NCI-H1694 (cell line): ENCODE results near the gene BLID.

Experiments used
- DNase-seq: peaks from one replicate; lab custom pipeline; 2025; lab: John Stamatoyannopoulos, UW

Gene BLID

DNA sequence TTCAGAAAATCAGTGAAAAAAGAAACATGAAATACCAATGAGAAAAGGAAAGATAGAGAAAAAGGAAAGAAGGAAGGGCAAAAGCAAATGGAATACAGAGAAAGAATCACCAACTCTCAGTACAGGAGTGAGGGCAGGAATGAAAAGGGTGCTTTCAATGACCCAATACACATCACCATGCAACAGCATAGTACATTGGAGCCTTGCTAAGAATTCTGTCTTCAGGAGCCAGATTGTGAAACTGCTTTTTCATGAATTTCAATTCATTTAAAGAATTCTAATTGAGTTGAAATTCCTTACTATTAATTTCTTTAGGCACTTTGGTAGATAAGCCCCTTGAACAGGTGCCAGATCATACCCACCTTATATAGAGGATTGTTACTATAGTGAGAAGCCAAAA is 34.9 kb downstream of the BLID start:
- DNase-seq: no peak

DNA sequence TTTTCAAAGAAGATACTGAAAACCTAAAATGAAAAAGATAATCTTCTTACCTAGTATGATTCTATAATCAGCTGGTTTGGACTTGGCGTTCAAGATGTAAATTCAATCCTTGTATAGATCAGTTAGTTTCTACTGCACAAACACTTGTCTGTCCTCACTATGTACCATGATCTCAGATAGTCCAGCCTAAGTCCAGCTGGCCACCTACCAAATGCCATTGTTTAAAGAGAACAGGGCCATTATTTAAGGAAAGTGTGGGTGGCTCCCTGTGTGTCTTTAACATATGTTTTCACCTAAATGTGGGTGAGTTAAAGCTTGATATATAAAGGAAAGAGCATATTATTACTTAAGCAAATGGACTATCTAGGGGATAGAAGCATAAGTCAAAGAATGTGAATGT is 38.6 kb downstream of the BLID start:
- no peak for DNase-seq

DNA sequence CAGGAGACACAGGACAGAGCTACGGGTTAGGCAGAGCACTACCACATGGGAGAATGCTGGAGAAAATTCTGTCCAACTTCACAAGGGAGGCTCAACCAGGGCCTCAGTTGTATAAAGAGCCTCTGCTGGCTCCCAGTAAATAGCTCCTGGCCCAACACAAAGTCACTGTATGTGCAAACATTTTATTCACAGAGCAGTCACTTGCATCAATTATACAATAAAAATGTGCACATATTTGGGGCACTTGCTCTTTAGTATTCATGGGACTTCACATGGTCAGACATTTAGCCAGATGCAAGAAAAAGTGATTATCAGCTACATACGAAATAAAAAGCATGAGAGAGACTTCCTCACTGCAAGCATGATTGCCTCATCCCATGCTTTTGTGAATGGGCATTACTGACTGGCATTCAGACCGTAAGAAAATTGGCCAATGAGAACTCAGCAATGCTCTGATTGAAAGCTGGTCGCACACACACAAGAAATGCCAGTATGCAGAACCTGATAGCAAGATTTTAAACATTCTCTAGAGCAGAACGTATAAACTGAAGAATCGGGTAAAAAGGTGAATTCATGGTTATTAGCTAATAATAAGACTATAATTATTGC is 39.4 kb downstream of the BLID start:
- DNase-seq: no peak

DNA sequence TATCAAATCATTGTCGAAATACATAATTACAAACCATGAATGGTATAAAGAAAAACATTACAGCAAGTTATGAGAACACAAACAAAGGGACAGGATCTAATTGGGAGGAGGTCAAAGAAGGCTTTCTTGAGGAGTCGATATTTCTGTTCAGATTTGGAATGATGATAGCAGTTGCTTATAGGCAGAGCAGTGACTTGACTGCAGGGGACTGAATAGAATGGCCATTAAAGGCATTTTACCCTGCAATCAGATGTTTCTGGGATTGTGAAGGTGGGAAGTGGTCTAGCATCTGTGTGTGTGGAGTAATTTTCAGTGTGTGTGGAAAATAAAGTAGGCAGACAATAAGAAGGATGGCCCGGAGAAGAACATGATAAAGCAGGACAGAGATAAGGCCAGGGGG is 41.0 kb downstream of the BLID start:
- no peak for DNase-seq

DNA sequence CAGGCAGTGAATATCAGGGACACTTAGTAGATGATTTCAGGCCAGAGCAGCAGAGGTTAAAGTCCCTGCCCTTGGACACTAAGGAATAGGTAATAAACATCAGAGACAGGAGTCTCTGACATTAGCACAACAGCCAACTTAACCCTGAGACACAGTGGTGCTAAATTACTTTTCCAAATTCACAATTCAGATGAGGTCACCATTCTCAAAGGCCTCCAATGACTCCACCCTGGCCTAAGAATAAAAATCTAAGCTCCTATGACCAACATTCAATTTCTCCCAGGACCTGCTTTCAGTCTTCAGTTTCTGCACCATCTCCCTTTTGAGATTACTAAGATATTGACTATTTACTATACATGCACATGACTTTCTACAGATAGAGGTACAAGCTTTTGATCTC is 42.0 kb downstream of the BLID start:
- DNase-seq: no peak

DNA sequence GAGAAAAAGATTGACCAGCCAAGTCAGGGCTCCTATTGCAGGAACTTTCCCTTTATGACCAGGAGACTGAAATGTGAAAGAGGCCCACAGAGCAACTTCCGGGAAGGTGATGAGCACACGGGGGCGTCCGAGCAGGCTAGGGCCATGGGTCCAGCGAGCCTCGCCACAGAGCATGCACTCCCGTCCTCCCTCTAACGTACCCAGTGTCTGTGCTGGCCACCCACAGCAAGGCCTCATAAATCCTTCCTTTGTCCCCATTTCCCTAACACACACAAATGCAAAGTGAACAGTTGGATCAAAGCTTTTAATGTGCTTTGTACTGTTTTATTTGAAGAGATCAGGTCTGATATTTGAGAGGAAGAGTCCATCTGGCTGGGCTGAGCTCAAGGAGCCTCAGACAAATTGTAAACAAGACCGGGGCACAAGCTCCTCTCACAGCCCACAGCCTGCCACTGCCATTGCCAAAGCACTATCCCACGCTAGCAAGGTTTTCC is 44.3 kb downstream of the BLID start:
- DNase-seq: no peak

DNA sequence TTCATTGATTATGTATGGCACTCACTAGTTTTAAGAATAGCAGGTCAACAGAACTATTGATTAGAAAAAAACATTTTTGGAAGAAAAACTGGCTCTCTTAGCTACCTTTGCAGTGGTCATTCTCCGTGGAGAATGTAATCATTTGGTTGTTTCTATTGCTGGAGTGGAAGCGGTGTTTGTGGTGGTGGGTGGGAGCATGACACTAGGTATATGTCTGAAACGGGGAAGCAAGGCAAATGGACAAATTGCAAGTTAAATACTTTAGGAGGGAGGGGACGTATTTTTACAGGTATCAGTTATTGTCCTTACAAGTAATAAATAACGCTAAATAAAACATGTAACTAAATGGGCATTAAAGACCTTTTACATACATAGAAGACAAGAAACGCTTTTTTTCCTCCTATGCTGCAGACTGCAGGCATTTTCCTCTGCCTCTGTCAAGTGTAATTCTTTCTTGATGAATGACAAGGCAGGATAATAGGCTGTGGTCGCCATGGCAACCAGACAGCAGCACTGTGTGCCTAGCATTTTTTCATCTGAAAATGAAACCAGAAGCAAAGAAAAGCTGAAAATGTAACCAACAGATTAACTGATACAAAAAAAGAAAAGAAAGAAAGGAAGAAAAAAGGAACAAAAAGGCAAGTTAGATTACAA is 46.2 kb downstream of the BLID start:
- DNase-seq: no peak

DNA sequence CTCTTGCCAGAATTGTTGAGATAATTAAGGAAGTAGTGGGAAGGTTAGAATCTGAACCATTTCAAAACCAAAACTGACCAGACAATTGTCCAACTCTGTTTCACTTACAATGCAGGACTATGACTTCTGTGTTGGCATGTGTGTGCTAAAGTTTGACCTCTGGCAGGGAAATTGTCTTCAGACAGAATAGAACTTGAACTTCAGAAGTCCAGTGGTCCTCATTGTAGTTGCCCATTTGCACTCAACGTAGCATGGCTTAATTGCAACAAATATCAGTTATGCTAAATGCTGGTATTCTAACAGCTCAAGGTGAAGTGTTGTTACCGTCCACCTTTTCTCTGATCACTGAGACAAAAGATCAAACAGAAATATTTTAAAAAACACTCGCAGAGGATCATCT is 47.2 kb downstream of the BLID start:
- no peak for DNase-seq

DNA sequence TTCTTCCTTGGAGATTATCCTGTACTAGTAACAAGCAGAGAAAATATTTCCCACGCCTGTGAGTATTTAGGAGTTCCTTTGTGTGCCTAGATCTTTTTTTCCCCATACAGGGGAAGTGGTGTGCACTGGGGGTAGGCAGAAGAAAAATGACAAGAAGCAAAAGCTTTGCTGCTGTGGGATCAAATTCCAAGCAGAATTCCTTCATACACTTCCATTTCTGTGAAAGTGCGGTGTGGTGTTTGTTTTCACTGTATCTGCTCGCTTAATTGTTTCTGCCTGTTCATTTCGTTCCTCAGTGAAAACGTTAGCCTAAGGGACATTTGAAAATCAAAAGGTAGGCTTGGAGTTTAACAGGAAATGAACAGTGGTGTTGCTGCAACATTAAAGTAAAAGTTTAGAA is 47.9 kb downstream of the BLID start:
- DNase-seq: no peak
